Measurements from ENCODE around the gene SDR42E2.
A peak's percentile ranks its signal among the peaks of the same experiment; 100 is the strongest.
"Not testable (repeated sequence)": the region's sequence is repeated elsewhere in the genome, so short reads cannot be mapped to it uniquely, and the experiment has no call there.

Gene SDR42E2

GRCh38 chr16:22192261-22193062 is 30.2 kb downstream of the SDR42E2 start:
- peak; percentile 31 for DNase-seq

- no peak for DNase-seq
Observed at GRCh38 chr16:22193063-22193411, 30.7 kb downstream of the SDR42E2 start.

- no peak for DNase-seq
Observed at GRCh38 chr16:22194707-22195444, 32.6 kb downstream of the SDR42E2 start.

- no peak for DNase-seq
Observed at GRCh38 chr16:22195445-22195694, 33.1 kb downstream of the SDR42E2 start.

- peak; percentile 98 for DNase-seq
Observed at GRCh38 chr16:22195695-22196558, 33.6 kb downstream of the SDR42E2 start.

- DNase-seq, result not testable (repeated sequence)
Observed at GRCh38 chr16:22196559-22197168, 34.4 kb downstream of the SDR42E2 start.

GRCh38 chr16:22198547-22199293 is 36.4 kb downstream of the SDR42E2 start:
- DNase-seq, result no peak

GRCh38 chr16:22202261-22202637 is 39.9 kb downstream of the SDR42E2 start:
- DNase-seq, result no peak

GRCh38 chr16:22203091-22203490 is 40.8 kb downstream of the SDR42E2 start:
- DNase-seq, result no peak

GRCh38 chr16:22204091-22204655 is 41.9 kb downstream of the SDR42E2 start:
- no peak for DNase-seq

- no peak for DNase-seq
Observed at GRCh38 chr16:22205577-22206012, 43.3 kb downstream of the SDR42E2 start.

GRCh38 chr16:22206013-22206841 is 43.9 kb downstream of the SDR42E2 start, which contains the start of gene EEF2K:
EEF2K (plus strand) TSS chr16:22206278; CDS start chr16:22225730, 19,452 bp downstream.
- peak; percentile 95 for DNase-seq

GRCh38 chr16:22206842-22207714 is 44.8 kb downstream of the SDR42E2 start:
- peak; percentile 78 for DNase-seq

- no peak for DNase-seq
Observed at GRCh38 chr16:22207715-22208360, 45.5 kb downstream of the SDR42E2 start.

GRCh38 chr16:22210285-22210684 is 48.0 kb downstream of the SDR42E2 start:
- DNase-seq, result no peak

- no peak for DNase-seq
Observed at GRCh38 chr16:22210854-22211253, 48.5 kb downstream of the SDR42E2 start.

- no peak for DNase-seq
Observed at GRCh38 chr16:22213236-22213635, 50.9 kb downstream of the SDR42E2 start.

- DNase-seq, result no peak
Observed at GRCh38 chr16:22213801-22214200, 51.5 kb downstream of the SDR42E2 start.

GRCh38 chr16:22214402-22214801 is 52.1 kb downstream of the SDR42E2 start:
- no peak for DNase-seq
